NCI-H128 (cell line): ENCODE results near the gene SLC36A1.

Experiments
- DNase-seq: peaks from one replicate; lab custom pipeline; 2025; ENCODE audit not compliant: unreplicated experiment; lab: John Stamatoyannopoulos, UW

SLC36A1 gene

DNA sequence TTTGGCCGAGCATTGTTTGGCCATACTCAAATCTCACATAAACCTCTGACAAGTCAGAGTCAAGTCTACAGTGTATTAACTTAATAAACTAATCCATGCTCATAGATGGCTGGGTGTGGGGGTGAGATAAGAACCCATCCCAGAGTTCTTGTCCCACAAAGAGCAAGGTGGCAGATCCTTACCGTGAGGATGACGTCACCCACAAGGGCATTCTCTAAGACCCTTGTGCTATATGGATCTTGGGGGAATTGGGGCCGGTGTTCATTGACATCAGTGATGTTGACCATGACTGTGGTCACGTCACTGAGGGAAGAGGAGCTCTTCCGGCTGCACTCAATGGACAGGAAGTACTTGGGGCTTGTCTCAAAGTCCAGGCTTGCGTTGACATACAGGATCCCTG is 81.6 kb downstream of the SLC36A1 start:
- no peak for DNase-seq

DNA sequence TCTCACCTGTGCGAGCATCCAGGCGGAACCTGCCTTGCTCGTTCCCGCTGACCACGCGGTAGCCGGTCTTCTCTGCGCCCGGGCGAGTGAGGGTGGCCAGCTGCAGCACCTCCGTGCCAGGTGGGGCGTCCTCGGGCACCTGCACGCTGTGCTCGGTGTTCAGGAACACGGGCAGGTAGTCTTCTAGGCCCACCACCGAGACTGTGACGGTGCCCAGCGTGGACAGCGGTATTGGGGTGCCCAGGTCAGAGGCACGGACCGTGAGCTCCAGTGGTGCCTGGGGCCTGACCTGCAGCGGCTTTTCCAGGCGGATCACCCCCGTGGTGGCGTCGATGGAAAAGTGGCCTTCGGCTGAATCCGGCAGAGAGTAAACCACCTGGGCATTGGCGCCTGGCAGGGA is 84.2 kb downstream of the SLC36A1 start:
- no peak for DNase-seq

DNA sequence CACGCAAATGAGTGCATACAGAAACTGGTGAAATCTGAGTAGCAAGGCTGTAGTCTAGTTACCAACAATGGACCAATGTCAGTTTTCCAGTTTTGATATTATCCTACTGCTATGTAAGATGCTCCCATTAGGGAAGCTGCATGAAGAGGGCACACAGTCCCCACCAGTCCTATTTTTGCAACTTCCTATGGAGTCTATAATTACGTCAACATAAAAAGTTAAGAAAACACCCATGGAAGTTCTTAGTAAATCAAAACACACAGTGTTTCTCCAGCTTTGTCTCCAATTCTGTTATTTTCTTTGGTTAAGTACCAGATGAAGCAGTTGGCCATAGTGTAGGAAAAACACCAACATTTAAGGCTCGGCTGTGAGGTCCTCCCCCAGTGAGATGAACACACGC is 85.0 kb downstream of the SLC36A1 start:
- DNase-seq = no peak

DNA sequence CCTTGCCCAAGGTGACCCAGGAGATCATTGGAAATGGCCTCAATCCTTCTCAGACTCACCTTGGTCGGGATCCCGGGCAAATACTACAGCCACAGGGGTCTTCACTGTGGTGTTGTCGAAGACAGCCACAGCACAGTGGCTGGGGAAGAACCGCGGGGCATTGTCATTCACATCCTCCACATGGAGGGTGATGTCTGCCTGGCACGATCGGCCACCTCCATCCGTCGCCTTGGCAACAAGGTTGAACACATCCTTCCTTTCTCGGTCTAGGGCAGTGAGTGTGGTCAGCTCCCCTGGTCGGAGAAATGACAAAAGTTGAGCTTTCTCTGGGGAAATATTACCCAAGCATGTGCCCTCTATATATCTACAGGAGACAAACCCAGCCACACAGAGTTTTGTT is 86.9 kb downstream of the SLC36A1 start:
- no peak for DNase-seq

DNA sequence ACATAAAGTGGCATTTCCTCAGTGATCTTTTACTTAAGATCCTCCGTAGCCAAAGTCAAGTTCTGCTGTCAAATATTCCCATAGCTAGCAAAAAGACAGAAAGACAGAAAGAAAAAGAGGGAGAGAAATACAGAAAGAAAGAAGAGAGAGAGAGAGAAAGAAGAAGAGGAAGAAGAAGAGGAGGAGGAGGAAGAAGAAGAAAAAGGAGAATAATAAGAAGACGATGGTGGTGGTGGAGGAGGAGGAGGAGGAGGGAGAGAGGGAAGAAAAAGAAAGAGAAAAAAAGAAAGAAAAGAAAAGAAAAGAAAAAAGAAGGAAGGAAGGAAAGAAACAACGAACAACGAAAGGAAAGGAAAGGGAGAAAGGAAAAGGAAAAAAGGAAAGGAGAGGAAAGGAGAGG is 89.6 kb downstream of the SLC36A1 start:
- DNase-seq = no peak

DNA sequence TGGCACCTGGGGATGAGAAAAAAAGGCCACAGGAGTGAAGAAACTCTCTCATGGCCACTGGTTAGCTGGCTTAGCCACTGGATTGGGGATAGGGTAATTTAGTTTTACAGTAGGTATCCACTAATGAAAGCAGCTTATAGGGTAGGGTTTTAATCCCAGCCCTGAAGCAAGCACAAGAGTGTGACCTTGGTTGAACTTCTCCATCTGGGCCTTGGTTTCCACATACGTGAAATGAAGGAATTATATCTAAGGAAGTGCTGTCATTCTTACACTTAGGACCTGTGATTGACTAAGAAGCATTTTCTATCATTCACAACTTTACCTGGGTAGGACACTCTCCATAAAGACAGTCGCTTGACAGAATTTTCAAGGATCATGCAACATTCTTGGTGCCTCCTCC is 94.2 kb downstream of the SLC36A1 start:
- DNase-seq = no peak
